HG03175 (cell line): ENCODE measurements around the gene TAF1C.

Source experiments
- ATAC-seq: cut with Tn5 transposase; IDR thresholded peaks from one replicate; pipeline ENCODE4 v1.9.1; 2021; ENCODE audit warnings: mild to moderate bottlenecking, moderate library complexity; ENCODE audit not compliant: unreplicated experiment

The TAF1C gene

DNA sequence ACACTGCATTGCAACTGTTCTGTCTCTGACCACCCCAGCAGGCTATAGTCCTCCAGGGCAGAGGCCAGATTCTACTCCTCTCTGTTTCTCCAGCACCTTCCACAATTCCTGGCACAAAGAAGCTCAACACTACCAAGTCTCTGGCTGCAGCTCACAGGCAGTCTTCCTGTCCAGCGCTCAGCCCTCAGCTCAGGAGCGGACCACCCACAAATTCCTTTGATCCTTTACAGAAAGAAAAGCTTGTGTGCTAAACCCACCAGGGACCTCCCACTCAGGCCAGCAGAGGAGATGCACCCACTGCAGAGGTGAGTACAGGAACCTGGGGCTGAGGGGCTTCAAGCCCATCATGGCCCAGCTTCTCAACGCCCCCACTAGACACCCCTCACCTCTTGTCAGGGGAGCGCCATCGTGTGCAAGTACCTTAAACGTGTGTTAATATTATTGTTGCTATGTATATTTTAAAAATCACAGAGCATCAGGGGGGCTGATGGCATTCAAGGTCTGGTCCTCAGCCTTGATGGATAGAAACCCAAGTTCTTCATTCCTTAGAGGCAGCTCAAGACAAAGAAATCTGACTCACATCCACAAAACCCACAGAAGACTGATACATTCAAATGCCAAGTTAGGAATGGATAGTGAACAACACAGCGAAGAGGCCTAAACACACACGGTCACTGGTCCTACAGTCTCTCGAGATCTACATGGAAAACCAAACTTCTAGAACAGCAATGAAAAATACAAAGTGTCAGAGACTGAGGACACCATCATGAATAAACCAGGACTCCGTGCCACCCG lies 50.3 kb downstream of the TAF1C start:
- no peak for ATAC-seq

DNA sequence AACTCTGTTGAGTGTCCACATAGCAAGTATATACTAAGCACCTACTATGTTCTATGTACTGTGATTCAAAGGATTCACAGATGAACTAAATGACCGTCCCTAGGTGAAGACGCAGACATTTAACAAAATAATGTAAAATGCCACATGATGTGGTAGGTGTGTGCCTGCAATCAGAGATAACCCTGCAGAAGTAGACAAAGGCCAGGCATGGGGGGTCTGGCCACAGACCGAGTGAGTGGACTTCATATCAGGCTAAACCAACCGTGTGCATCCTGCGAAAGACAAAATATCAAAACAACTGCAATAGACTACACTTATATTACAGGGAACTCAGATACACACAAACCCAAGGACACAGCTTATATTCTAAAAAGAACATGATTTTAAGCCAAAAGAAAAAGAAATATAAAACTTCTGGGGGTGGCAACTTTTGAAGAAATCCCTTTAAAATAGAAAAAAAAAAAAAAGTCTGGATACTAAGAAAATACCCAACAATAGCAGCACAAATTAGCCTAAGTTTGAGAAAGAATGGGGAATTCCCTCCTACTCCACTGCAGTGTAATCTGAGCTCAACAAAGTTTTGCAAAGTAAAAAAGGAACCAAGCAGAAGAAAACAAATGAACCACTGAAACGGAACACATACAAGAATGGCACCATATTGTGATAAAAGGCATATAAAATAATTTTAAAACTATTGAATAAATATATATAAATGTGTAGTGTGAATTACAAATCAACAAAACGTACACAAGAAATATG lies 54.2 kb downstream of the TAF1C start:
- ATAC-seq, result no peak

DNA sequence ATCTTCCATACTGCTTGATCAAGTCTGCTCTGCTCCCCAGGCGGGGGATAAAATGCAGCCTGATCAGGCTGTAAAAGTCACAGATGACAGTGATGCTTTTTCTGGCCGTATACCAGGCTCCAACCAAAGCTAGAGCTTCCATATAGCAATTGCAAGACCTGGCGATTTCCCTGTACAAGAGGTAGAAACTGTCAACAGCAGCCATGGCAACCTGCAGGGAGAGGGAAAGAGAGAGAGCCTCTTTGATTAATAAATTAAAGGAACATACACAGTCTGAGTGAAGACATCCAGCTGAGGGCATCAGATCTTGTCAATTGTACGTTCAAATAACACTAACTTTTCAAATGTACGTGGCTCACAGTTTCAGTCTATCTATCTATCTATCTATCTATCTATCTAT lies 55.7 kb downstream of the TAF1C start:
- no peak for ATAC-seq
